GM12865 (cell line): Measurements from ENCODE around the gene FAM50A.

Experiments used
- DNase-seq: peaks from one replicate; pipeline ENCODE4 v3.0.0; 2010; ENCODE audit warnings: low read depth
- H3K4me3 ChIP-seq: 2 replicates; pipeline ENCODE4 v1.5.1; 2011; ENCODE audit warnings: mild to moderate bottlenecking, low read depth, low read length, control low read depth
- TF ChIP-seq, protein P1 (sequence below): IDR thresholded peaks from 2 replicates; pipeline ENCODE4 v1.5.1; 2011; ENCODE audit warnings: low read length, control low read depth, low read depth, inconsistent platforms; ENCODE audit not compliant: insufficient read depth; ENCODE audit errors: missing control alignments

Gene FAM50A

DNA sequence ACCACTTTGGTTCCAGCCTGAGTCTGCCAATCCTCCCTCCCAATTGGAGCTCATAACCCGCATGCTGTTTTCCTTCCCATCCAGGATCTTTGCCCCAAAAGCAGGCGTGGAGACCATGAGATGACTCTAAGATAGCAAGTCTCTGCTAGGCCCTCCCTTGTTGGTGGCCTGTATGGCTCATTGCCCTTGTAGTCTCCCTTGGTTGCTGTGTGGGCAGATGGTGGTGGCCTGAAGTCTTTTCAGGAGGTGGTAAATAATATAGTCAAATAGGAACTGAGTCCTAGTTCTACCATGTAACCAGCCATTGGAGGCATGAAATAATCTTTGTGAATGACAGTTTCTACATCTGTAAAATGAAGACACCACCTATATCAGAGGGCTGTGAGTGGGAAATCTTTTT, 14.2 kb upstream of the FAM50A start:
- peak overlapping the region; percentile 74 for H3K4me3 ChIP-seq
- DNase-seq, result no peak
- TF ChIP-seq, protein P1, sequence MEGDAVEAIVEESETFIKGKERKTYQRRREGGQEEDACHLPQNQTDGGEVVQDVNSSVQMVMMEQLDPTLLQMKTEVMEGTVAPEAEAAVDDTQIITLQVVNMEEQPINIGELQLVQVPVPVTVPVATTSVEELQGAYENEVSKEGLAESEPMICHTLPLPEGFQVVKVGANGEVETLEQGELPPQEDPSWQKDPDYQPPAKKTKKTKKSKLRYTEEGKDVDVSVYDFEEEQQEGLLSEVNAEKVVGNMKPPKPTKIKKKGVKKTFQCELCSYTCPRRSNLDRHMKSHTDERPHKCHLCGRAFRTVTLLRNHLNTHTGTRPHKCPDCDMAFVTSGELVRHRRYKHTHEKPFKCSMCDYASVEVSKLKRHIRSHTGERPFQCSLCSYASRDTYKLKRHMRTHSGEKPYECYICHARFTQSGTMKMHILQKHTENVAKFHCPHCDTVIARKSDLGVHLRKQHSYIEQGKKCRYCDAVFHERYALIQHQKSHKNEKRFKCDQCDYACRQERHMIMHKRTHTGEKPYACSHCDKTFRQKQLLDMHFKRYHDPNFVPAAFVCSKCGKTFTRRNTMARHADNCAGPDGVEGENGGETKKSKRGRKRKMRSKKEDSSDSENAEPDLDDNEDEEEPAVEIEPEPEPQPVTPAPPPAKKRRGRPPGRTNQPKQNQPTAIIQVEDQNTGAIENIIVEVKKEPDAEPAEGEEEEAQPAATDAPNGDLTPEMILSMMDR, result no peak

DNA sequence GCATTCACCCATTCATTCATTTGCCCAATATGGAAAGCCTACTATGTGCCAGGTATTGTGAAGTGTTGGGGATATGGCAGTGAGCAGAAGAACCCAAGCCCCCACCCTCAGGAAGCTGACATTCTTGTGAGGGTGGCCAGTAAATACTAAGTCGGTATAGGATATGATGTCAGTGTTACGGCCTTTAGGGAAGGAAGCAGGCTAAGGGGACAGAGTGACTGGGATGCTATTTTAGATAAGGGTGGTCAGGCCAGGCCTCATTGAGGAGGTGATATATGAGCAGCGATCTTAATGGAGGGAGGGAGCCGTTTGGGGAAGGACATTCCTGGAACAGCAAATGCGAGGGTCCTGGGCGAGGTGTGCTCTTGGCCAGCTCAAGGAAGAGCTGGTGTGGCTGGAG, 13.5 kb upstream of the FAM50A start:
- TF ChIP-seq, protein P1, result no peak
- H3K4me3 ChIP-seq, result no peak overlapping the region

DNA sequence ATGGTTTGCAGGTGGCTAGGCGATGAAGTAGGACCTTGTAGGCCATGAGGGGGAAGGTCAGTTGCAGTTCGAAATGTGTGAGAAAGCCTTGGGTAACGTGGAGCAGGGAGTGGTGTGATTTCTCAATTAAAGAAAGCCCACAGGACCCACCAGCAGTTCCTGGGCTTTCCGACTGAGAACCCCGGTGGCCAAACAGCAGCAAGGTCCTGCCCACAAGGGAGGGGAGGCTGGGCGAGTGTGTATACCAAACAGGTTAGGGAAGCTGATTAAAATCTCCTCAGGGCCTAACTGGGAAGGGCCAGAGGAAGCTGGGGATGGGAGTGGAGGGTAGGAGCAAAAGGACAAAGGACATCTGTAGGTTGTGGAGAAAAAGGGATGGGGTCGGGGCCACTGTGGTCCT, 13.0 kb upstream of the FAM50A start:
- DNase-seq, result no peak
- TF ChIP-seq, protein P1, result no peak
- no peak overlapping the region for H3K4me3 ChIP-seq

More for the DNA sequence above, 13.5 kb upstream of the FAM50A start:
- no peak for DNase-seq

DNA sequence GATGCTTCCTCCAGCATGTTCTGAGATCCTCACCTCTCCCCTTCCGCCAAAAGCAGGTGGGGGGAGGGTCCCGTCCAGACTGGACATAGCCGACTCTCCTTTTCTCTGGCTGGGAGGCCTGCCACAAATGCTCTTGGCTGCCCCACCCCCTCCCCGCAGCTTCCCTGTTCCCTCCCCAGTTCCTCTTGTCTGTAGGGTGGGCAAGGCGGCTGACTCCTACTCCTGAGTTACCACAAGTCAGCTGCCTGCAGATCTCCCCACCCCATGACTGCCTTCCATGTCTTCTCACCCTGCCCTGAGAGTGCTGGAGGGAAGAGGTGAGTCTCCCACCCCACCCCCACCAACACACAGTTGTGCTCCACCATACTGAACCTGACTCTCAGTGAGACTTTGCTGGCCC, 12.6 kb upstream of the FAM50A start:
- no peak overlapping the region for H3K4me3 ChIP-seq
- TF ChIP-seq, protein P1, result no peak
- no peak for DNase-seq

DNA sequence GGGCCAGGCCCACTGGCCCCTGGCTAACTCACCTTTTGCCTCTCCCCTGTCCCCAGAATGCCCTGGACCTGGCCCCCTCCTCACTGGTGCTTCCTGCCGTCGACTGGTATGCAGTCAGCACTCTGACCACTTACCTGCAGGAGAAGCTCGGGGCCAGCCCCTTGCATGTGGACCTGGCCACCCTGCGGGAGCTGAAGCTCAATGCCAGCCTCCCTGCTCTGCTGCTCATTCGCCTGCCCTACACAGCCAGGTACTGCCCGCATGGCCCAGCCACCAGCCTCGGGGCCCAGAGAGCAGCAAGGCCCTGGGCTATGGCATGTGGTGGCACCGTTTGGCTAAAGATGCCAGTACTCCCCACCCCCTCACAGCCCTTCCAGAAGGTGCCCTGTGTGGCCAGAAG, 11.7 kb upstream of the FAM50A start:
- H3K4me3 ChIP-seq, result no peak overlapping the region
- TF ChIP-seq, protein P1, result no peak
- DNase-seq, result no peak

DNA sequence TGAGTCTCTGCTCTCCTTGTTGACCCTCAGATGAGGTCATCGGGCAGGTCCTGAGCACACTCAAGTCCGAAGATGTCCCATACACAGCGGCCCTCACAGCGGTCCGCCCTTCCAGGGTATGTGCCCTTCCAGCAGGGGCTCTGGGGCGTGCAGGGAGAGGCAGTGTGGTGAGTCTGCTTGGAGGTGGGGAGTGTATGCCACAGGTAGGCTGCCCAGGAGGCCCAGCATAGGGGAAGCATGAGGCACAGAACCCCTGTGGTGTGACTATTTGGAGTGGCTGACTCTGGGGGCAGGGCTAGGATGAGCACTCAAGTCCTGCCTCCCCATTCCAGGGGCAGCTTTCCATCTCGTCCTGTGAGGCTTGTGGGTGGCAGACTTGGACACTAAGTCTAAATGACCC, 10.3 kb upstream of the FAM50A start:
- no peak for DNase-seq
- no peak overlapping the region for H3K4me3 ChIP-seq
- TF ChIP-seq, protein P1, result no peak

DNA sequence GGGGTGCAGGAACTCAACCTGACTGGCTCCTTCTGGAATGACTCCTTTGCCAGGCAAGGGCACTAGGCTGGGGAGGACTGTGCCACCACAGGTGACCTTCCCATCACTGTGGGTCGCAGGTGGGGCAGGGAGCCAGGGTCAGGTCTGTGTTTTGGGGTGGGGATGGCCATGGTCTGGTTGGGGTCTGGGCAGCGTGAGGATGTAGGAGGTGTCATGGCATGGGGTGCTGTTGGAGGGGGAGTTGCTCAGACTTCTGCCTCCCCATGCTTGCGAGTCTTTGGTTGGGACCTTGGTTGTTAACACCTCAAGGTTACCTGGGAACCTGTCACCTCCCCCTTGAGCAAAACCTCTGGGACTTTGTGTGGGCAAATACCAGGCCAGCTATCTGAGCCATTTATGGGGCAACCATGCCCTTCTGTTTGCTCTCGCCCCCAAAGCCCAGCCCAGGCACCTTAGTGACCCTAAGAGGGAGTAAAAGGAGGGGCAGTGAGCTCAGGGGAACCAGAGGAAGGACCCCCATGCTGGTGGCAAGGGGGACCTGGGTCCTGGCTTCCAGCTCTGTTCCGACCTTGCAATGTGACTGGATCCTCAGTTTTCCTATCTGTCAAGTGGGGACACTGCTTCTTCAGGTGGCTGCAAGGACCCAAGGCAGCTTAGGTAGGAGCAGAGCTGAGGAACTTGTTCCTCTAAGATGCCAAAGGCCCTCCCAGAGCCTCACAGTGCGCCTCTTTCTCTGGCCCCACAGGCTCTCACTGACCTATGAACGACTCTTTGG, 9.4 kb upstream of the FAM50A start:
- no peak for DNase-seq
- H3K4me3 ChIP-seq, result no peak overlapping the region
- TF ChIP-seq, protein P1, result no peak
